ENCODE measurements around the gene RNF112.

The RNF112 gene

GRCh38 chr17:19374136-19374535 lies 36.9 kb upstream of the RNF112 start:
- H3K4me3 ChIP-seq (ENCODE audit: low read length), result no peak overlapping the region
- TF ChIP-seq CTCF (IDR thresholded peaks at IDR 0.05; ENCODE audit: insufficient read depth, low read depth, low read length, missing control alignments), result no peak
- no peak for DNase-seq (ENCODE audit: low read depth)

- no peak for TF ChIP-seq CTCF (IDR thresholded peaks at IDR 0.05; ENCODE audit: insufficient read depth, low read depth, low read length, missing control alignments)
- H3K4me3 ChIP-seq (ENCODE audit: low read length), result no peak overlapping the region
- DNase-seq (ENCODE audit: low read depth), result no peak
Measured at GRCh38 chr17:19375732-19376131, 35.3 kb upstream of the RNF112 start.

GRCh38 chr17:19376811-19377210 lies 34.2 kb upstream of the RNF112 start:
- DNase-seq (ENCODE audit: low read depth), result peak; percentile 65
- no peak for TF ChIP-seq CTCF (IDR thresholded peaks at IDR 0.05; ENCODE audit: insufficient read depth, low read depth, low read length, missing control alignments)
- H3K4me3 ChIP-seq (ENCODE audit: low read length), result peak overlapping the region; percentile 89

- no peak for TF ChIP-seq CTCF (IDR thresholded peaks at IDR 0.05; ENCODE audit: insufficient read depth, low read depth, low read length, missing control alignments)
- DNase-seq (ENCODE audit: low read depth), result peak; percentile 99
- peak overlapping the region; percentile 89 for H3K4me3 ChIP-seq (ENCODE audit: low read length)
Measured at GRCh38 chr17:19377602-19378415, 33.2 kb upstream of the RNF112 start.

GRCh38 chr17:19378416-19379360 lies 32.3 kb upstream of the RNF112 start, which contains the start of gene MAPK7:
TSS of gene MAPK7 (plus strand) at chr17:19378498. CDS start at chr17:19378901, 403 bp downstream.
- H3K4me3 ChIP-seq (ENCODE audit: low read length), result peak within 1 kb of the TSS; percentile 89
- no peak for DNase-seq (ENCODE audit: low read depth)
- no peak for TF ChIP-seq CTCF (IDR thresholded peaks at IDR 0.05; ENCODE audit: insufficient read depth, low read depth, low read length, missing control alignments)

- no peak for DNase-seq (ENCODE audit: low read depth)
- H3K4me3 ChIP-seq (ENCODE audit: low read length), result peak overlapping the region; percentile 89
- no peak for TF ChIP-seq CTCF (IDR thresholded peaks at IDR 0.05; ENCODE audit: insufficient read depth, low read depth, low read length, missing control alignments)
Measured at GRCh38 chr17:19379361-19380065, 31.5 kb upstream of the RNF112 start.
